GM12864 (cell line): ENCODE data around the gene PTGER3.

Experiments used
- DNase-seq: peaks from one replicate; pipeline ENCODE4 v3.0.0-alpha.2; 2011; ENCODE audit warnings: low read depth
- H3K4me3 ChIP-seq: 2 replicates; pipeline ENCODE4 v1.5.1; 2011; ENCODE audit warnings: mild to moderate bottlenecking, low read depth, low read length, control low read depth
- CTCF ChIP-seq: IDR thresholded peaks from 2 replicates; pipeline ENCODE4 v1.5.1; 2011; ENCODE audit warnings: low read depth, mild to moderate bottlenecking, moderate library complexity, low read length, control low read depth, inconsistent platforms; ENCODE audit errors: missing control alignments

Gene PTGER3

GRCh38 chr1:70978623-70979022, 69.0 kb downstream of the PTGER3 start:
- no peak for TF ChIP-seq CTCF
- no peak overlapping the region for H3K4me3 ChIP-seq
- DNase-seq = no peak

GRCh38 chr1:70977575-70977974, 70.0 kb downstream of the PTGER3 start:
- H3K4me3 ChIP-seq = no peak overlapping the region
- no peak for TF ChIP-seq CTCF
- DNase-seq = no peak

- no peak for DNase-seq
- no peak for TF ChIP-seq CTCF
- no peak overlapping the region for H3K4me3 ChIP-seq
These were observed 70.6 kb downstream of the PTGER3 start for GRCh38 chr1:70977041-70977440.

- DNase-seq = no peak
- TF ChIP-seq CTCF = no peak
- no peak overlapping the region for H3K4me3 ChIP-seq
These were observed 73.9 kb downstream of the PTGER3 start for GRCh38 chr1:70973754-70974153.

- no peak overlapping the region for H3K4me3 ChIP-seq
- DNase-seq = no peak
- no peak for TF ChIP-seq CTCF
These were observed 77.2 kb downstream of the PTGER3 start for GRCh38 chr1:70970407-70970806.

GRCh38 chr1:70966018-70966638, 81.5 kb downstream of the PTGER3 start:
- TF ChIP-seq CTCF = peak; percentile 38
- H3K4me3 ChIP-seq = no peak overlapping the region
- no peak for DNase-seq

- no peak for DNase-seq
- no peak for TF ChIP-seq CTCF
- H3K4me3 ChIP-seq = no peak overlapping the region
These were observed 84.2 kb downstream of the PTGER3 start for GRCh38 chr1:70963374-70963773.
